Hepatocyte (in vitro differentiated cells): Measurements from ENCODE around the gene ZDHHC7. TPM values are rescaled to one million over a fixed set of nuclear protein-coding genes. Genes with fewer than 3 reads are reported as not detected.

ENCODE experiments used
- DNase-seq: peaks from one replicate; pipeline ENCODE4 v3.0.0-alpha.2; 2016; ENCODE audit warnings: low spot score
- H2AFZ ChIP-seq: fragments of 200-600 bp; sonication (generic); 2 replicates; pipeline ENCODE4 v1.6.0; 2016; ENCODE audit warnings: antibody characterized with exemption, mild to moderate bottlenecking
- H3K27ac ChIP-seq: fragments of 200-600 bp; sonication (generic); 2 replicates; pipeline ENCODE4 v1.5.1; 2016; ENCODE audit warnings: mild to moderate bottlenecking
- H3K27me3 ChIP-seq: fragments of 200-600 bp; sonication (generic); 2 replicates; pipeline ENCODE4 v1.6.1; 2016
- H3K36me3 ChIP-seq: fragments of 200-600 bp; sonication (generic); replicated peaks from 2 replicates; pipeline ENCODE4 v1.5.1; 2016; ENCODE audit warnings: low read depth; ENCODE audit not compliant: insufficient read depth
- H3K4me1 ChIP-seq: fragments of 200-600 bp; sonication (generic); 2 replicates; pipeline ENCODE4 v1.5.1; 2016; ENCODE audit warnings: mild to moderate bottlenecking, moderate library complexity; ENCODE audit not compliant: insufficient read depth
- H3K4me2 ChIP-seq: fragments of 200-600 bp; sonication (generic); 2 replicates; pipeline ENCODE4 v1.6.0; 2016
- H3K4me3 ChIP-seq: fragments of 200-600 bp; sonication (generic); 2 replicates; pipeline ENCODE4 v1.5.1; 2016; ENCODE audit warnings: mild to moderate bottlenecking
- H3K79me2 ChIP-seq: fragments of 200-600 bp; sonication (generic); 2 replicates; pipeline ENCODE4 v1.6.0; 2017; ENCODE audit warnings: mild to moderate bottlenecking
- H3K9me2 ChIP-seq: fragments of 200-600 bp; sonication (generic); replicated peaks from 2 replicates; pipeline ENCODE4 v1.6.0; 2017; ENCODE audit warnings: mild to moderate bottlenecking; ENCODE audit not compliant: insufficient read depth
- H3K9me3 ChIP-seq: fragments of 200-600 bp; sonication (generic); 2 replicates; pipeline ENCODE4 v1.5.1; 2016; ENCODE audit warnings: low read depth, mild to moderate bottlenecking
- H4K20me1 ChIP-seq: fragments of 200-600 bp; sonication (generic); 2 replicates; pipeline ENCODE4 v1.6.0; 2016; ENCODE audit warnings: mild to moderate bottlenecking; ENCODE audit not compliant: insufficient read depth, poor library complexity, severe bottlenecking
- EZH2 ChIP-seq: fragments of 200-600 bp; sonication (generic); IDR thresholded peaks from 2 replicates; pipeline ENCODE4 v1.6.1; 2016; ENCODE audit warnings: antibody characterized with exemption, mild to moderate bottlenecking, borderline replicate concordance
- EZH2phosphoT487 ChIP-seq: fragments of 200-600 bp; sonication (generic); IDR thresholded peaks from one replicate; pipeline ENCODE4 v1.6.1; 2018; ENCODE audit warnings: antibody characterized with exemption, mild to moderate bottlenecking, low read depth, moderate library complexity; ENCODE audit not compliant: unreplicated experiment, severe bottlenecking
- WGBS: methylation state at CpG from one replicate; pipeline ENCODE4 v1.1.6; 2016; ENCODE audit warnings: low lambda C conversion rate; ENCODE audit errors: missing lambda C conversion rate; 5-methylcytosine and 5-hydroxymethylcytosine counted together
- polyA plus RNA-seq: library from polyadenylated mRNA; unstranded; fragments of >200 nt; fragmentation: Nextera tagmentation; extraction: Ambion mirVana; gene quantifications from 2 replicates; pipeline ENCODE4 v1.2.1, GENCODE V29; 2016
- total RNA-seq: library from RNA; depleted of rRNA; stranded (reverse); fragments of >200 nt; gene quantifications from 2 replicates; pipeline ENCODE4 v1.2.3, GENCODE V29; 2014
- TF ChIP-seq, protein P1 (sequence below): fragments of 200-600 bp; sonication (generic); IDR thresholded peaks from 2 replicates; pipeline ENCODE4 v1.5.1; 2016; ENCODE audit warnings: antibody characterized with exemption, mild to moderate bottlenecking; ENCODE audit not compliant: poor library complexity

ZDHHC7 gene
- total and polyA plus RNA-seq, 2 experiments from 2014 or later, result 51.4 to 65.2 TPM

DNA sequence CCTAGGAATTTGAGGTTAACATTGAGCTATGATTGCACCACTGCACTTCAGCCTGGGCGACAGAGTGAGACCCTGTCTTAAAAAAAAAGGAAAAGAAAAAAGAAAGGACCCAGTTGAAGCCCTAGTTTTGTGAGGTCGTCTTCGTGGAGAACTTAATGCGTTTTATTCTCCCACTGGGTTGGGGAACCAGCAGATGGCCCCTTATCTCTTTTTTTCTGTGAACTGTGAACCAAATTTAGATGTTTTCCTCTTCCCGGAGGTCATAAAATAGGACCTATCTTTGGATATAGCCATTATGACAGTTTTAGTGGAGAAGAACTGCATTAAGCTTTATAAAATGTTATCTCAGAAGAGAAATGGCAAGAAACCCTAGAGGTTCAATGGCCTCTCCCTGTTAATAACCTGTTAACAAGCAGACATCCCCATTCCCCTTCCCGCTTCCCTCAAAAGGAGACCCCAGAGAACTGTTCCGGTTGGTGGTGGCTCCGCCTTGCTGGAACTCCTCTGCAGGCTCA is 39.8 kb upstream of the ZDHHC7 start:
- H3K36me3 ChIP-seq, result no peaks in the 10 kb centered on the region
- no peak for DNase-seq
- H3K9me3 ChIP-seq, result no peaks in the 10 kb centered on the region
- H3K9me2 ChIP-seq, result no peaks in the 10 kb centered on the region
- no peaks in the 10 kb centered on the region for H4K20me1 ChIP-seq
- H3K27me3 ChIP-seq, result no peaks in the 10 kb centered on the region
- H3K27ac ChIP-seq, result peak overlapping the region; percentile 24
- H3K79me2 ChIP-seq, result peaks cover 23% of the 10 kb centered on the region
- 56% methylated on average over 8 of the region's 8 CpGs for WGBS
- no peak overlapping the region for H3K4me3 ChIP-seq
- H3K4me2 ChIP-seq, result peak overlapping the region; percentile 22
- TF ChIP-seq EZH2phosphoT487 (no peak), EZH2 (no peak)
- TF ChIP-seq, protein P1, sequence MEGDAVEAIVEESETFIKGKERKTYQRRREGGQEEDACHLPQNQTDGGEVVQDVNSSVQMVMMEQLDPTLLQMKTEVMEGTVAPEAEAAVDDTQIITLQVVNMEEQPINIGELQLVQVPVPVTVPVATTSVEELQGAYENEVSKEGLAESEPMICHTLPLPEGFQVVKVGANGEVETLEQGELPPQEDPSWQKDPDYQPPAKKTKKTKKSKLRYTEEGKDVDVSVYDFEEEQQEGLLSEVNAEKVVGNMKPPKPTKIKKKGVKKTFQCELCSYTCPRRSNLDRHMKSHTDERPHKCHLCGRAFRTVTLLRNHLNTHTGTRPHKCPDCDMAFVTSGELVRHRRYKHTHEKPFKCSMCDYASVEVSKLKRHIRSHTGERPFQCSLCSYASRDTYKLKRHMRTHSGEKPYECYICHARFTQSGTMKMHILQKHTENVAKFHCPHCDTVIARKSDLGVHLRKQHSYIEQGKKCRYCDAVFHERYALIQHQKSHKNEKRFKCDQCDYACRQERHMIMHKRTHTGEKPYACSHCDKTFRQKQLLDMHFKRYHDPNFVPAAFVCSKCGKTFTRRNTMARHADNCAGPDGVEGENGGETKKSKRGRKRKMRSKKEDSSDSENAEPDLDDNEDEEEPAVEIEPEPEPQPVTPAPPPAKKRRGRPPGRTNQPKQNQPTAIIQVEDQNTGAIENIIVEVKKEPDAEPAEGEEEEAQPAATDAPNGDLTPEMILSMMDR, result no peak
- no peak overlapping the region for H2AFZ ChIP-seq
- H3K4me1 ChIP-seq, result peaks cover 44% of the 10 kb centered on the region

DNA sequence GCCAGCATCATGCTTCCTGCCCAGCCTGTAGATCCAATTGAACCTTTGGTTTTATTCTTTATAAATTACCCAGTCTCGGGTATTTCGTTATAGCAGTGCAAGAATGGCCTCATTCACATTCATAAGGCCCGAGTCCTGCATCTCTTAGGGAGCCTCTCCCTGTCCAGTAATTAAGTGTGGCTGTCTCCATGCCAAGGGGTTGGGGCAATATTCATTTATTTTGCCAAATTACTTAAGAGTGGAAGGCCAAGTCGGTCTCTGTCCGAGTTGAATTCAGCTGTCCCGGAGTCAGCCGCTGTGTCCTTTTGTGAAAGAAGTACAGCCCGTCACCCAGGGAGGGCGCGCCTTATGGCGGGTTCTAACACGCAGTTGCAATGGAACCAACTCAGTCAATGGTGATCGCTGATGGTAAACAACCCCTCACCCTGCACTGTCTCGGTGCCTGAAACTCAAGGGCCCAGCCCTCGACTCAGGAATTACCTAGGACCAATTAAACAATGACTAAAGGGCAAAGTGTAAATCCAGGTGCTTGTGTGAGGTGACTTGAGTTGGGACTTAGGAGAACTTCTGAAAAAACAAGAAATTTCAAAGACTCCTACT is 38.5 kb upstream of the ZDHHC7 start:
- Histone ChIP-seq H3K79me2 (peaks cover 22% of the 10 kb centered on the region), H3K9me2 (no peaks in the 10 kb centered on the region), H2AFZ (no peak overlapping the region), H3K4me1 (peaks cover 32% of the 10 kb centered on the region), H3K36me3 (no peaks in the 10 kb centered on the region), H3K27me3 (no peaks in the 10 kb centered on the region), H4K20me1 (no peaks in the 10 kb centered on the region), H3K4me3 (no peak overlapping the region), H3K4me2 (no peak overlapping the region), H3K9me3 (no peaks in the 10 kb centered on the region), H3K27ac (no peak overlapping the region)
- TF ChIP-seq EZH2phosphoT487 (no peak), EZH2 (no peak)
- TF ChIP-seq, protein P1, result no peak
- DNase-seq, result no peak
- 91% methylated on average over 15 of the region's 15 CpGs for WGBS

DNA sequence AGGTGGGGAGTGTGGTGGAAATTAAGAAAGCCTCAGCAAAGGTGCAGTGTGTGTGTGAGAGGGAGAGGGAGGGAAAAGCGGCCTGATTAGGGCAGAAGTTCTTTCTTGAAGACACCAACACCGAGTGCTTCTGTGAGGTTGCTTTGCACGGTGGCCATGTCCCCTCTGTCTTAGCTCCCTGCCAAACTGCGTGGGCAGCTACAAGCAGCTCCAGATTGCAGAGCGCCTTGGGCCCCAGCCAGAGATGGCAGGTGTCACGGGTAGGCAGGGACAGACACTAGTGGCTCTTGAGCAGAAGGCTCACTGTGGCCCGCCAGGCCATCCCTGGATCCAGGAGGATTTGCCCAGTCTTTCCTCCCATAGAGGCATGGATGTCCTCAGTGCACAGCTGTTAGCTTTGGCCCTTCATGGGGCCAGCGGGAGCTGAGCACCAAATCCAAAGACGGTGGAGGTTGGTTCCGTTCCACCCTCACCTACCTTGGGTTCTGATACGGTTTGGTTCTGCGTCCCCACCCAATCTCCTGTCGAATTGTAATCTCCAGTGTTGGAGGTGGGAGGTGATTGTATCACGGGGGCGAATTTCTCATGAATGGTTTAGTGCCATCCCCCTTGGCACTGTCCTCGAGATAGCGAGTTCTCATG is 37.7 kb upstream of the ZDHHC7 start:
- Histone ChIP-seq H3K27ac (no peak overlapping the region), H3K4me3 (no peak overlapping the region), H2AFZ (no peak overlapping the region), H3K79me2 (peaks cover 16% of the 10 kb centered on the region), H3K4me1 (peaks cover 31% of the 10 kb centered on the region), H3K27me3 (no peaks in the 10 kb centered on the region), H3K4me2 (no peak overlapping the region), H4K20me1 (no peaks in the 10 kb centered on the region), H3K9me3 (no peaks in the 10 kb centered on the region), H3K36me3 (no peaks in the 10 kb centered on the region), H3K9me2 (no peaks in the 10 kb centered on the region)
- 96% methylated on average over 16 of the region's 17 CpGs for WGBS
- TF ChIP-seq EZH2phosphoT487 (no peak), EZH2 (no peak)
- TF ChIP-seq, protein P1, result no peak
- no peak for DNase-seq
